Left forelimb (tissue), 1 donor: ENCODE data around the gene SPRY1.

ENCODE experiments used
- DNase-seq: peaks from one replicate; pipeline ENCODE4 v3.0.0-alpha.2; 2018; ENCODE audit warnings: low spot score

SPRY1 gene

DNA sequence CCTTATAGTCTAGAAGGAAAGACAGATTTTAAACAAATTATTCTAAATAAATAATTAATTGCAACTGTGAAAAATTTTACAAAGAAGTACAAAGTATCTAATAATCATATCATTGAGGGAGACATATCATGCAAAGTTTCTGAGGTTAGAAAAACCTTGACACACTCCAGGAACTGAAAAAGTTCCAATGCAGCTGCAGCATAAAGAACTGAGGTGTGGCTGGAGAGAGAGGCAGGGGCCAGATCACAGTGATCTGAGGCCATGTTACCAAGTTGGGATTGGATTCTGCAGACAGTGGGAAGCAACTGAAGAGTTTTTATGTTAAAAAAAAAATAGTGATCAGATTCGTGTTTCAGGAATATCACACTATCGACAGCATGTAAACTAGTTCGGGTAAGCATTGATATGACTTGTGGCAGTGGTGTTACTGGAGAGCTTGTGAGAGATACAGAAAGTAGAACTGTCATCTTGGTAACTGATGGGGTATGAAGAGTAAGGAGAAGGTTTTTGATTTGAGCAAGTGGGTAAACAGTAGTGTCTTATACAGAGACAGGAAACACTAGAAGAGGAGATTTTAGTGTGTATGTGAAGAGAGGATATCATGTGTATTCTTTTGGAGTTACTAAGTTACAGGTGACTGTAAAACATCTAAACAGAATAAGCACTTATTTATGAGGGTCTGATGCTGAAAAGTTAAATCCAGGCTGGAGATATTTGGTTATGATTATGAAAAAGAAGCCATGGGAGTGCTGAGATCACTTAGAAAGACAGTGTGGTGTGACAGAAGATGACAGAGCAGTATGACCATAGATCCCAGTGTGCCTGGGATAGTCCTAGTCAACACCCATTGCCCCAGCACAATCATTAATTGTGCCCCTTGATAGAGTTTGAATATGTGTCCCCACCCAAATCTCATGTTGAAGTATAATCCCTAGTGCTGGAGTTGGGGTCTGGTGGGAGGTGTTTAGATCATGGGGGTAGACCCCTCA, 15.6 kb upstream of the SPRY1 start:
- no peak for DNase-seq

DNA sequence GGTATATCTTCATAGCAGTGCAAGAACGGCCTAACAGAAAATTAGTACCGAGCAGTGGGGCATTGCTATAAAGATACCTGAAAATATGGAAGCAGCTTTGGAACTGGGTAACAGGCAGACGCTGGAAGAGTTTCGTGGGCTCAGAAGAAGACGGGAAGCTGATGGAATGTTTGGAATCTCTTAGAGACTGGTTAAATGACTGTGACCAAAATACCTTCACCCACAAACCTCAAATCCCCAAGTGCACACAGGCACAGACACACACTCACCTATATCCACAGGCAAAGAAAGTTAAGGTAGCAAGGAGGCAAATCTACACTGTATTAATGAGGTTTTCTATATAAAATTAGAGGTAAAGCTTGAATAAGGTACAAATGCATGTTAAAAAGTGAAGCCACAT, 14.6 kb upstream of the SPRY1 start:
- no peak for DNase-seq

DNA sequence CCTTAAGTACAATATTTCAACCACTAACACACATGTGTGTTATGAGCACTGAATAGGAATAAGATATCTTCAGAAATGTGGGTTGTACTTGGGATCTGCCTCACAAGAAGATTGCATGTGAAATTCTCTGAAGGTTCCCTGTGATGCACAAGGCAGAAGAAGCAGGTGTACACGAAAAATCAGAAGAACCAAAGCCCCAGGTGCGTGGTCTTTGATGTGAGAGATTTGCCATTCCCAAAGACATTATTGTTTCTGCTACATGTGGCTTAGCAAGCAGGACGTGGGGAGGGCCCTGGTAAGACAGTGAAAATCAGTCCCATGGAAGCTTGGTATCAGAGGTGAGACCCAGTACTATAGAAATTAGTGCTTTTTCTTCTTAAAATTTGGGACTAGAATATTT, 13.0 kb upstream of the SPRY1 start:
- DNase-seq: no peak

DNA sequence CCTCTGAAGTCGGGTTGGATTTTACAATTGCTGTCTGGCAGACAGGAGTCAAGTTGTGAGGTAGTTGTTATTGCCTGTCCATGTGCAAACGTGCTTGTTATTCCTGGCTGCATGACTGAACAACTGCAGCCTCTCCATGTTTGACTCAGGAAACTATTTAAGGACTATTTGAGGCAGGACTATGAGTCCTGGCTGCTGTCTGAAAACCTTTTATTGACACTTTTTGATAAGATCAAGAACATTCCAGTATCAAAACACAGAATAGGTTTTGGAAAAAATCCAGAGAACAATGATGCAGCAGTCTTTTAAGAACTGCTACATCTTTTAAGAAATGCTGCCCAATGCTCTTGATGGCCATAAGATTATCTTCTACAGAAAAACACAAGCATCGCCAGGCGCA, 10.0 kb upstream of the SPRY1 start:
- no peak for DNase-seq

DNA sequence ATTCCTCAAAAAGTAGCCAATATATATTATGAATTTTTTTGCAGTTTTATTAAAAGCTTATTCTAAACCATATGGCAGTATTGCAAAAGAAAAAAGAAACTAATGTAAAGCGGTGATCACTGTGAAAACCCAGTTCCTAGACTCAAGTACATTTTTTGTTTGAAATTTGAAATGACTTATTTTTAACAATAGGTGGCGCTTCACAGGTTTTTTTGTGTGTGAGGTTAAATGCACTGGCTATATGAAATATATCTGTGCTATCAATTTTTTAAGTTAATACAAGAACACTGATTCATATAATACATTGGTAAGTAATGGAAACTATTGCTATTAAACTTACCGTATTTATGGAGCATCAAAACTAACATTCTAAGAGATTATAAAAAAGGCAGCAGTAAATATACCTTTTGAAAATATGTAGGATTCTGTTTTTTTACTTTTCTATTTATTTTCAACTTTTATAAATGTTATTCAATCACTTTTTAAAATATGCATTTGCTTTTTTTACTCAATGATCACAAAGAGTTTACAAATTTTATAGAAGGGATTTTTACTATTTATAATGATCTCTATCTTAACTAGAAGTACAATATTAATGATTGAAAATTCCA, 5.6 kb upstream of the SPRY1 start:
- DNase-seq: no peak

DNA sequence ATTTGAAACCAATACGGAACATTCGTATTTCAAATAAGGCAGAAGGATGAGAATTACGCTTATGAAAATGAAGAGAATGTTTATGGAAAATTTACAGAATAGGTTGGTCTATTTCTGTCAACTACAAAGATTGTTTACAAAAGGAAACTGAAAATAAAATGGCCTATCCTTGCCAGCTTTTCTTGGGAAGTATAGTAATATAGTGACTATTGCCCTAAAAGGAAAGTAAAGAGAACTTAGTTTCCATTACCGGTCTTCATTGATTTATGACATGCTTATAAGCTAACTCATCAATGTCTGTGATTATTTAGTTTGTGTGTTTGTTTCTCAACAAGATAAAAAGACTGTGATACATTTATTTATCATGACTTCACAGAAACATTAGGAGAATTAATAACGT, 2.9 kb upstream of the SPRY1 start:
- no peak for DNase-seq

DNA sequence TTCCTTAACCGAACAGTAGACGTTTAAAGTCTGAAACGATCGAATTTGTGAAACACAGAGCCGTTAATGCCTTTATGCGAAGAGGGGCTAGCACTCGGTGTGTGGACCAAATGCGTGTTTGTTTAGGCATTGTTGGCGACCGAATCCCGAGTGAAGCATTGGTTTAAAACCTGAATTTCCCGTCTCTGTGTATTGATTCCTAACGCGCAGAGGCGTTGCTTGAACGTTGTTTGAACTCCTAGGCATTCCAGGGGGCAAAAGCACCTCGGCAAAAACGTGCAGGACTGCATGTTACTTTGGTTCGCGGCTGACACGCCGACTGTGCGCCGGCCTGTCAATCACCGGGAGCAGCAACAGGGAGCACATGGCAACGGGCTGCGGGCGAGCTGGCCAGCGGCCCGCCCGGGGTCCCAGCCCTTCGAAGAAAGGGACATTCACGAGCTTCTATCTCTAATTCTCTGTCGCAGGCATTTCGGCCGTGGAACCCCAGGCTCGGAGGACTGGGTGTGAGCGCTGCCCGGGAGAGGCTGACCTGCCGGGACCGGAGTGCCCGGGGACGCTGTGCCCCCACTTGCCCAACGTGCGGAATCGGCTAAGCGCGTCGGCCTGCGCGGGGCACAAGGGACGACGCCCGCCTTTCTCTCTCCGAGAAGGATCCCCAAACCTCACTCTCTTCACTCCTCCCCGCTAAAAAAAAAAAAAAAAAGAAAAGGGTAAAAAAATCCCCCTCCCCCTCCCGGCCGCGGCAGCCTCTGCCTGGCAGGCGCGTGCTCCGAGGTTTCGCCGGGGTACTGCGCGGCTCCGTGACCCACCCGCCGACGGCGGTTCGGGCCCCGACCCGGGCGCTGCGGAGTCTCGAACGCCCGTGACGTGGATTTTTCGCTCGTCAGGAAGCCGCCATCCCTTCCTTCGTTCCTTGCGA, 810 bp downstream of the SPRY1 start:
- peak; percentile 80 for DNase-seq

DNA sequence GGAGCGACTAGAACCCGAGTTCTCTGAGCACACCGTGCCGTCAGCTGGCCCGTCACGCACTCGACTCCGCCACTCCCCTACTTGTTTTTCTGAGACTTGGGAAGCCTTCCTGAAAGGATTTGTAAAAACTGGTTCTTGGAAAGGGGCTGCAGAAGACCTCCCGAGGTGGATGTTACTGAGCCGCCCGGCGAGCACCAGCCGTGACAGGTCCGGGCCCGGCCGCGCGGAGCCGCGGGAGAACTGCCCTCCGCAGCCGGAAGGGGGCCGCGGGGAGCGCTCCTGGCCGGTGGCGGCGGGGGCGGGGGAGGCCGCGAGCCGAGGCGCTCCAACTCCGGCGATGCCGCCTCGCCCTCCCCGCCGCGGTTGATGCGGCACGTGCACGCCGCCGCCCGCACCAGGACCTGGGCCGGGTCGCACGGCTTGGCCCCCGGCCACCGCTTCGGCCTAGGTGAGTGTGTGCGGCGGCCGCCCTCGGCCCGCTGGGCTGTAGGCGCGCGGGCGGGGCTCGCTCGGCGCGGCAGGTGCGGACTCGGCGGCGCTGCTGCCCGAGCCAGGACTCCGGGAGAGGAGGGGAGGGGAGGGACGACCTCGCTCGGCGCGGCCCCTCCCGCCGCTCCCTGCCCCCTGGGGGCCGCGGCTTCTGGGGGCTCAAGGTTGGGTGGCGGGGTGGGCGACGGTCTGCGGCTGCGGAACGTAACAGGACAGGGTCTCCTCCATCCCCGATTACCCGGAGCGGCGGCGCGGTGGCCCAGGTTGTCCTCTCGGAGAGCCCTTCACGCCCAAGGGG, 1.7 kb downstream of the SPRY1 start:
- peak; percentile 84 for DNase-seq

DNA sequence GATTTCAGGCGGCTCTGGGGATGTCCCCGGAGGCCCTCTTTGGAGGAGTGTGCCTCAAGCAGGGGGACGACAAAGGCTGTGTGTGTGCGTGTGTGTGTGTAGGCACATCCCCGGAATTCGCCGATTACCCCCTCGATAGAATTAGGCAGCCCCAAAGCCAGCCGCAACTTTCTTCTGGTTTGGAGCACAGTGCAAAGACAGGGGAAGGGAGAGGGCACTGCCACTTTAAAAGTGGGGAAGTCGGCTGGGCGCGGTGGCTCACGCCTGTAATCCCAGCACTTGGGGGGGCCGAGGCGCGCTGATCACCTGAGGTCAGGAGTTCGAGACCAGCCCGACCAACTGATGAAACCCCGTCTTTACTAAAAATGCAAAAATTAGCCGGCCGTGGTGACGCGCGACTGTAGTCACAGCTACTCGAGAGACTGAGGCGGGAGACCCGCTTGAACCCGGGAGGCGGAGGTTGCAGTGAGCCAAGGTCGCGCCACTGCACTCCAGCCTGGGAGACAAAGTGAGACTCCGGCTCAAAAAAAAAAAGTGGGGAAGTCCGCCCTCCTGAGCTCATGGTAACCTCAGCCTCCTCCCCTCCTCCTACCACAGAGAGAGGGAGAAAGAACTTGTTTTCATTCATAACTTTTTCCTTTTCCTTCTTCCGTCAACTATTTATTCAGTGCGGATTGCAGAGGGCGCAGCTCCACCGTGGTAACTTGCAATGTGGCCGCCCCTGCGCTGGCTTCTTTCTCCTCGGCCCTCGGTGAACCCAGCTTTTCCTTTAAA, 2.4 kb downstream of the SPRY1 start:
- no peak for DNase-seq

DNA sequence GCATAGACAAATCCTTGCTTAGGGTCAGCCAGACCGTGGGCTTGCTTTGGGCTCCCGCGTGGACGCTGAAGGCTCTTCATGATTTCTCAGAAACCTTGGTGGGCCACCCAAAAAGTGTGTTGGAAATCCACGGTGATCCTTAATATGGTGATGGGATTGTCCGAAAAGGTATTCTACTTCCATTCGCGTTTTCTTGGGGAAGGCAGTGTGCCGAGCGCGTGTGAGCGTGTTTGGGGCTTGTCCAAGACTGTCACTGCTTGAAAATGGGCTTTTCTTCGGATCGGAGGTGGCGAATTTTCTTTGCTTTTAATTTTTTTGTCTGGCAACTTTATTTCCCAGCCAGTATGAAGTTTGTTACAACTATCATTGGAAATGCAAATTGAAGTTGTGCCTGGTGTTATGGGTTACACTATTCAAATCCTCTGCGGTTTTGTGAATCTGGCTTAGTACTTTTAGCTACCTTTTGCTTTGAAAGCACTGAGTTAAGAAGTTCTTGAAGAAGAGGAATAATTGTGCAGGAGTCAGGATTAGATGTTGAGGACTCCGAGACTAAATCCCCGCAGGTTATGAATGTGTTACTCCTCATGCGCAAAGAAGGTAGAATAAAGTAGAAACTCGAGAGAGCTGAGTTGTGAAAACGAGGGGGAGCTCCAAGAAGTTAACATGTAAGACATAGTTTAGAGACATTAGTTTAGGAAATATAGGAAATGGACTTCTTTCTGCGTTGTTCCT, 3.2 kb downstream of the SPRY1 start:
- DNase-seq: peak; percentile 85

DNA sequence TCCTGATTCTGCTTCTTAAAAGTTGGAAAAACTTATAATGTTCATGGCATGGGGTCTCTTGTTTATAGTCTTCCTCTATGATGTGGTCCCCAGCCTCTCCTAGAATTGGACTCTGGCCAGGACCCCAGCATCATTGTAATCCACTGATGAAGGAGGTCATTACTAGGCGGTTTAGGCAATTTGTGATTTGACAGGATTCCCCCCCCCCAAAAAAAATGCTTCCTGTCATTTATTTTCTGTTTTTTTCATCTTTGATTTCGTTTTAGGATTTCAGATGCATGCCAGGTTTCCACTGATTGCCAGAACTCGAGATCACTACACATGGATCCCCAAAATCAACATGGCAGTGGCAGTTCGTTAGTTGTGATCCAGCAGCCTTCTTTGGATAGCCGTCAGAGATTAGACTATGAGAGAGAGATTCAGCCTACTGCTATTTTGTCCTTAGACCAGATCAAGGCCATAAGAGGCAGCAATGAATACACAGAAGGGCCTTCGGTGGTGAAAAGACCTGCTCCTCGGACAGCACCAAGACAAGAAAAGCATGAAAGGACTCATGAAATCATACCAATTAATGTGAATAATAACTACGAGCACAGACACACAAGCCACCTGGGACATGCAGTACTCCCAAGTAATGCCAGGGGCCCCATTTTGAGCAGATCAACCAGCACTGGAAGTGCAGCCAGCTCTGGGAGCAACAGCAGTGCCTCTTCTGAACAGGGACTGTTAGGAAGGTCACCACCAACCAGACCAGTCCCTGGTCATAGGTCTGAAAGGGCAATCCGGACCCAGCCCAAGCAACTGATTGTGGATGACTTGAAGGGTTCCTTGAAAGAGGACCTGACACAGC, 4.9 kb downstream of the SPRY1 start:
- DNase-seq: no peak

DNA sequence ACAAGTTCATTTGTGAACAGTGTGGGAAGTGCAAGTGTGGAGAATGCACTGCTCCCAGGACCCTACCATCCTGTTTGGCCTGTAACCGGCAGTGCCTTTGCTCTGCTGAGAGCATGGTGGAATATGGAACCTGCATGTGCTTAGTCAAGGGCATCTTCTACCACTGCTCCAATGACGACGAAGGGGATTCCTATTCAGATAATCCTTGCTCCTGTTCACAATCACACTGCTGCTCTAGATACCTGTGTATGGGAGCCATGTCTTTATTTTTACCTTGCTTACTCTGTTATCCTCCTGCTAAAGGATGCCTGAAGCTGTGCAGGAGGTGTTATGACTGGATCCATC, 5.5 kb downstream of the SPRY1 start:
- DNase-seq: no peak

DNA sequence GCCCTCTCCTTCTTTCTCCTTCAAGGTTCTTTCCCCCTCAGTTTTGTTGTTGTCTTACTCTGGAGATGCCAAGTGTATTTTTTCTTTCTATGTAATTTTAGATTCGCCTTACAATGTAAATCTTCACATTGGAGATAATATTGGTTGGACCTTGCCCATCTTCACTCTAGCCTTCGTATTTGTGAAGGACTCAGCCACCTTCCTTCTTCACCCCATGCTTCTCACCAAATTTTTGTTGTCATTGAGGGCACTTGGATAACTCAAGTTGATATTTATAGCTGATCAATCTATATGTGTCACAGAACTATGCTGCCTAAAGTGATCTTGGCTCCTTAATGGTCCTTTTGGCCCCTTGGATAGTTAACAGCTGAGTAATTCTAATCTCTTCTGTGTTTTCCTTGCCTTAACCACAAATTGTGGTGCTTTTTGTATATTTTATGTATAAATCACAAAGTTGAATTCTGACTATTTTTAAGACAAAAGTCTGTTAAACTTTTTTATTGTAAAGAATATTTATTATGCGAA, 6.5 kb downstream of the SPRY1 start:
- no peak for DNase-seq

DNA sequence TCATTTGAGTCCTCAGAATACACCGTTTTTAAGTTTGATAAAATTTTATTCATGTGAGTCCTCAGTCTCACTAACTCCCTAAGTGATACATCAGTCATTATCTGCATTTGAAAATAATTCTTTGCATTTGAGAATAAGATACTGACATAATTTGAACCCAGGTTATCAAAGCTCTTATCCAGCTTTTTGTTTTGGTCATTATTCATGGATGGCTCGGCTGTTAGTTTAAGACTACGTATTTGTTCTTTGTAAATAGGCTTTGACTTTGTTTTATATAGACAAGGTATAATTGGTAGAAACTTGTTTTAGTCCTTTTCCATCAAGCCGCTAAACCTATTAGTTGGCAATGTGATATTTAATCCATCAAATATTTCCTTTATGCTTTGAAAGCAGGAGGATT, 7.9 kb downstream of the SPRY1 start:
- DNase-seq: no peak

DNA sequence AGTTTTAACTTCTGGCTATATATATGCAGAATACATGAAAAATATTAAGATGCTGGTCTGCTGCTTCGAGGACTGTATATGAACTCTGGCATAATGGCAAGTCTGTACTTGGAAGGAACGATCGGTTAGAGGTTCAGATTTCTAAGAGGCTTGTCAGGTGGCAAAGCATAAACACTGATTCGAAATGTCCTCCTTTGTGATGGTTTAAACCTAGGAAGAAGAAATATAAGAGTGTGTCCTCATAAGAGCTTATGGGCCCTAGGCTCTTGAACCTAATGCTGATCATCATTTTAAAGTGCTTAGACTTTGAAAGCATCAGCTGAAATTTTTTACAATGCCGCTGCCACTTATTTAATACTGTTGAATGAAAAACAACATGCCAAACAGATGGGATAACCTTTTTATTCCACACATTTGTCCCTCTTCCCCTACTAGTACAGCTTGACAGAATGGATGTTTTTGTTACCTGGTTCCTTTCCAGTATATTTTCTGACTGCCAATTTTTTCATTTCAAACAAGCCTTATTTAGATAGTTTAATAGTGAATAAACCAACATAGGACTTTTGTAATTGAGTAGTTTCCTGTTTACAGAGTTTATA, 8.8 kb downstream of the SPRY1 start:
- DNase-seq: no peak

DNA sequence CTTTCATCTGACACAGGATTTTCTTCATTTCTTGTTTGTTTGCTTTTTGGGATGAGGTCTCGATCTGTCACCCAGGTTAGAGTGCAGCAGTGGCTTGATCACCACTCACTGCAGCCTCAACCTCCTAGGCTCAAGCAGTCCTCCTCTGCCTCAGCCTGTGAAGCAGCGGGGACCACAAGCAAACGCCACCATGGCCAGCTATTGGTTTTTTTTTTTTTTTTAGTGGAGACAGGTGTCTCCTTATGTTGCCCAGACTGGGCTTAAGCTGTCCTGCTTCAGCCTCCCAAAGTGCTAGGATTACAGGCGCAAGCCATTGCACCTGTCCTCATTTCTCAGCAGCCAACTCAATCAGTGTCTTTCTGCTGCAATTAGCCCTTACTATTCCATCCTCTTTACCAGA, 10.3 kb downstream of the SPRY1 start:
- no peak for DNase-seq

DNA sequence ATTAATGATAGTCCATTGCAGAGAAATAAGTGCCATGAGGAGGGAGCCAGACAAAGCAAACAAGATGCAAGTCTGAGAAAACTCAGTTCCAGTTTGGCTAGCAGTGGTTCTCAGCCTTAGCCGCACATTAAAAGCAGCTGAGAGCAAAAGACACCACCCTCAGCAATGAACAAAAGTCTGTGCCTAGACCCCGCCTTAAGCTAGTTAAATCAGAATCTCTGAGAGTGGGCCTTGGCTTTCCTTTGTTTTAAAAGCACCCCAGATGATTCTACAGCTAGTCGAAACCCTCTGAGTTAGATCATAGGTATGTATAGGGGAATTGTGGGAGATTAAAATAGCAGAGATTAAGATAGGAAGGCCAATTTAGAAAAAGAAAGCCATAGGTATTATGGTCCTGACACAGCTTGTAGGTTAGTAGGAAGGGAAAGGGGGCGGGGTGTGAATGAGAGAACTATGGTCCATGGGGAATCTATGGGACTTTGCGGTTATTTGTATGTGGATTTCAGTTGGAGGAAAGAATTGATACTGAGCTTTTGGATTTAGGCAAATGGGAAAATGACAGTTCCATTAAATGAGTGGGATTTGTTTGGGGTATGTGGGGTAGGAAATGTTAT, 12.0 kb downstream of the SPRY1 start:
- no peak for DNase-seq

DNA sequence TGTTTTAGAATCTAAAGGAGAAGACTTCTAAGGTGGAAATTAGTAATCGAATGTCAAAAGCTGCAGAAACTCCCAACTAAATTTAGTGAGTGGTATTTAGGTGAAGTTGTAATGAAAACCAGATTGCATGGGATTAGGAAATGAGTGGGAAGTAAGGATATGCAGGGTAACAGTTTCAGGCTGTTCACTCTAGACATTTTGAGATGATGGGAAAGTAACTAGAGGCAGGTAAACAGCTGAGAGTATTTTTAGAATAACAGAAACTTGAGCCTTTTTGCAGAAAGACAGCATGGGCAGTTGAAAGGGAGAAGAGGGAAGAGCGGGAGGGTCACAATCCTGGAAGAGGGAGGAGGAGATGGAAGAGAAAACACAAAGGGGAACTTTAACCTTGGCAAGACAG, 12.7 kb downstream of the SPRY1 start:
- DNase-seq: no peak
